ENCODE results near the gene EIF3A.

DNA sequence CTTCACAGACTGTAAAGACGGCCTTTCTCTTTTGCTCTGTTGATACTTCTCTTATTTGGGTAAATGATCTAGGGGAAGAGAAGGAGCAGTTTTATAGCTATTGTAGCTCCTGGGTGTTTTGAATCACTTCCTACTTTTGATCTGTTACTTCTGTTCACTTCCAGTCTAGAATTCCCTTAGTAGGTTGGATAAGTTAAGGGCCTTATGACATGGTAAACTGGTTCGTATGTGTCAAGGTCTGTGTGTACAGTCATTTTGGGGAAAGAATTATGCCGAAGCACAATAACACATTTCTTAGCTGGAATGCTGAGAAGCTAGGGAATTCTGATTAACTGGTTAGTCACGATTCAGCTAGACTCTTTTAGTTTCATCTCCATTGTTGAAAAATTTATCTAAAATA lies 31.4 kb upstream of the EIF3A start:
- TF ChIP-seq, protein P1, sequence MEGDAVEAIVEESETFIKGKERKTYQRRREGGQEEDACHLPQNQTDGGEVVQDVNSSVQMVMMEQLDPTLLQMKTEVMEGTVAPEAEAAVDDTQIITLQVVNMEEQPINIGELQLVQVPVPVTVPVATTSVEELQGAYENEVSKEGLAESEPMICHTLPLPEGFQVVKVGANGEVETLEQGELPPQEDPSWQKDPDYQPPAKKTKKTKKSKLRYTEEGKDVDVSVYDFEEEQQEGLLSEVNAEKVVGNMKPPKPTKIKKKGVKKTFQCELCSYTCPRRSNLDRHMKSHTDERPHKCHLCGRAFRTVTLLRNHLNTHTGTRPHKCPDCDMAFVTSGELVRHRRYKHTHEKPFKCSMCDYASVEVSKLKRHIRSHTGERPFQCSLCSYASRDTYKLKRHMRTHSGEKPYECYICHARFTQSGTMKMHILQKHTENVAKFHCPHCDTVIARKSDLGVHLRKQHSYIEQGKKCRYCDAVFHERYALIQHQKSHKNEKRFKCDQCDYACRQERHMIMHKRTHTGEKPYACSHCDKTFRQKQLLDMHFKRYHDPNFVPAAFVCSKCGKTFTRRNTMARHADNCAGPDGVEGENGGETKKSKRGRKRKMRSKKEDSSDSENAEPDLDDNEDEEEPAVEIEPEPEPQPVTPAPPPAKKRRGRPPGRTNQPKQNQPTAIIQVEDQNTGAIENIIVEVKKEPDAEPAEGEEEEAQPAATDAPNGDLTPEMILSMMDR (IDR thresholded peaks at IDR 0.05), result no peak
- TF ChIP-seq POLR2A (IDR thresholded peaks at IDR 0.05) (no peak), EP300 (IDR thresholded peaks at IDR 0.05) (no peak), POLR2AphosphoS5 (IDR thresholded peaks at IDR 0.05) (no peak)

Measured in stomach (tissue), 4 donors.